HG03060 (cell line): ENCODE results near the gene GNA12.

Experiments
- ATAC-seq: cut with Tn5 transposase; IDR thresholded peaks from one replicate; pipeline ENCODE4 v1.9.1; 2021; ENCODE audit warnings: low read depth, moderate number of reproducible peaks; ENCODE audit not compliant: unreplicated experiment

Gene GNA12

GRCh38 chr7:2805213-2805944, 38.7 kb downstream of the GNA12 start:
- ATAC-seq, result no peak

DNA sequence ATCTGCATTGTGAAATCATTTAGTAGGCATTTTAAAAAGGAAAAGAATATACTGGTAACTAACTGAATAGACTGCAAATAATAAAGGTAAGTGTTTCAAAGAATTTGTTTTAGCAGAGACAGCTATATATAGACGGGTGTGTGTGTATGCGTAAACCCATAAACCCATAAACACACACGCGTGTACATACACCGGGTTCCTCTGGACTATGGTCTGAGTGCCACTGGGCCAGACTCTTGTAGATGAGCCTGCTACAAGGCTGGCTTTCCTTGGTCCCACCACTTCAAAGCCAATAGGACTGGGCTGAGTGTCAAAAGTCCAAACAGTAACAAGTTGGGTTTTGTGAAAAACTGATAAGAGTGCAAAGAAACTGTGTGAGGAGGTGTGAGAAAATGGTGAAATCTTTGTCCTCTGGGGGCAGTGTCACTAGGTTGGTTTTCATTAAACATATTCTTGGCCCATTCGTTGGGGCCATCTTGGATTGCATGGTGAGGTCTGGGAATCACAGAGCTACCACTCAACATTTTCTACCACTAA, 39.8 kb downstream of the GNA12 start:
- ATAC-seq, result no peak

- ATAC-seq, result no peak
Observed at GRCh38 chr7:2803755-2804154, 40.4 kb downstream of the GNA12 start.

- ATAC-seq, result no peak
Observed at GRCh38 chr7:2803342-2803692, 40.8 kb downstream of the GNA12 start.

DNA sequence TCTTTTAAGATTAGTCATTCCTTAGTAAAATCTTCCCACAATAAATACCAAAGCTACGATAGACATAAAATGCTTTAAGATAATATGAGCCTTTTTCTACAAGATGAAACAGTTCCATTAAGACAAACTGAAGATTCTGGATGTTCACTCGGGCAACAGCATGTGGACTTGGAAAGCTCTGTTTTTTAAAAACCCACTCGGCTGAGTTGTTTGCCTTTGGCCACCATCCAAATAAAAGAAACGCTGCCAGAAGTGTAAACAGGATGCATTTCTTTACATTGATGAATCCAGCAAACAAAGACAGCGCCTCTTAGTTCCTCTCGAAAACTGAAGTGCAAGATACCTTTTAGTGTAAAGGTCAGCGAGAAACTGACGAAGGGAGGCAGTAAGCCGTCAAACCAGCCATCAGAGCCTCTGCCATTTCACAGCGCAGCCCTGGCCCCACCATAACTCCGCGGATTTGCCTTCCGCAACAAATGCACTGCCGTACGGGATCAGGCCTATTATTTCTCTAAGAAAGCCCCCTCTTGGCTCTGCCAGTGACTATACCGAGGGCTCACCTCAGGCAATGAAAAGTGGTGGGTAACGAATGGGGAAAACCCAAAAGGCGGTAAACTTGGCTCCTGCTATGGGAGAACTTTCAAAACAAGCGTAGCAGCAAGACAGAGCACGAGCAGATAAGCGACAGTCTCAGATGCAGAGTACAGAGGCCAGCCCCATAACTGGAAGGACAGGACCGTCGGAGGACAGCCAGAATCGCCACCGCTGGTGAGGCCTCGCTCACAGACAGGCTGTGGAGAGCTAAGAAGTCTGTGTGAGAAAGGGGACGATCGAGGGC, 41.4 kb downstream of the GNA12 start:
- no peak for ATAC-seq

GRCh38 chr7:2802101-2802500, 42.0 kb downstream of the GNA12 start:
- ATAC-seq, result no peak

DNA sequence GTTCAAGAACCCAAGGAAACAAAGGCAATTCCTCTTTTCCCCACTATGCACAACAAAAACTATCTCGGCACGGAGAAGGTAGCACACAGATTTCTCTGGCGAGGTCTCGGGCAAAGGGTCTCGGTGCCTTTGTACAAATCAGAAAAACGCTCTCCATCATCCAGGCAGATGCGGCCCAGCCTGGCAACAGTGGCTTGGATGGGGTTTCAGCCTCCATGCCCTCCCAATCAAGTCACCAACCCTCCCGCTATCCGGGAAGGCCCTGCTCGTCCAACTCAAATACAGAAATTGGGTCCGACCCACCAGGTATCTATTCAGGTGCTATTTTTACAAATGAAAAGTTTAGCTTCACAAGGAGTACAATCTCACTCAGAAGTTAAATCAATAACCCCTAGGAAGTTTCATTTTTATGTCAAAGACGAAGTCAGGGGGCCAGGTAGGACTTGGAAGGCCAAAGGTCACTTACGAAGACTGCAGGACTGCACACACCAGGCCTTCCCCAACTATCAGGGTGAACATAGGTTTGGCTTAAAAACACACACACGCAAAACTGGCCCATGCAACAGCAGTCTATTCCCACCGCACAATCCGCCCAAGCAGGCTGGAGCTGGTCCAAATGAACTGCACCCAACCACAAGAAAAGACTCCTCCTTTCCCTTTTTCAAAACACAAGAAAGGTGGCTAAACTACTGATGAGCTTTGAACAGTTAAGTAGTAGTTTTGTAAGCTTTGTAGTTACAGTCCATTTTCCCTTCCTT, 43.0 kb downstream of the GNA12 start:
- ATAC-seq, result no peak

- no peak for ATAC-seq
Observed at GRCh38 chr7:2800220-2800930, 43.7 kb downstream of the GNA12 start.

- no peak for ATAC-seq
Observed at GRCh38 chr7:2799253-2799652, 44.9 kb downstream of the GNA12 start.

GRCh38 chr7:2798669-2799068, 45.4 kb downstream of the GNA12 start:
- no peak for ATAC-seq

DNA sequence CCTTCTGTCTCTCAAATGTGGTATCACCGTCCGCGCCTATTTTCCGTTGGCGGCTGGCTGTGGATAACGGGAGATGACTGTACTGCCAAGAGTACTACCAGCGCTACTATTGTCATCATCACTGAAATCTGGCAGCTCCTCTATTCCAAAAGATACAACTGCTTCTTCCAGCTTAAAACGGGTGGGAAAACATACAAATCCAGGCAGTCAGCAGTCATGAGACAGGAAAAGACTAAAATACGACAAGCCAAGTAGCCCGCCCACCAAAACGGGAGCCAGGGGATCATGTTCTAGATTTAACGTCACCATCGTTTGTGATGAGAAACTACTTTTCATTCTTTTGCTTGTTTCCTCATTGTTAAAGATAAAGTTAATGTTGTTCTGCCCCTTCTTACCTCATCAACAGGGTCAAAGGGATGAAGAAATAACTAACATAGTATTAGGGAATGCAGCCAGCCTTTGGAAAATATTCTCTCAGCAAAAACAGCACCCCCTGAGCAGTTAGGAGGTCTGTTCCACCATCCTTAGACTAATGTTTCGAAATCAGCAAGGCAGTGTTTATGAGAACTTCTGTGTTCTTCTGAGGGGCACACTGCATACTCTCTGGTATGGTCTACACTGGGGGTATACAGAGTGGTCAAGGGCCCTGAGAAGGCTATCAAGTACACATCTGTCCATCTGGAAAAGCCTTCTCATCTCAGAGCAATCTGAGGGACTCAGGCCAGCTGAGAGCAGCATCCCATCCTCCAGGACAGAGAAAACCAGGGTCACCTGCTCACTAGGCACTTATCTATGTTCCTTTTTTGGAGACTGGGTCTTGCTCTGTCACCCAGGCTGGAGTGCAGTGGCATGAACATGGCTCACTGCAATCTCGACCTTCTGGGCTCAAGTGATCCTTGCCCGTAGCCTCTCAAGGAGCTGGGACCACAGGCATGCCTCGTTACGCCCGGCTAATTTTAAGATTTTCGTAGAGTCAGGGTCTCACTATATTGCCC, 47.5 kb downstream of the GNA12 start:
- no peak for ATAC-seq

- no peak for ATAC-seq
Observed at GRCh38 chr7:2795906-2796305, 48.2 kb downstream of the GNA12 start.

DNA sequence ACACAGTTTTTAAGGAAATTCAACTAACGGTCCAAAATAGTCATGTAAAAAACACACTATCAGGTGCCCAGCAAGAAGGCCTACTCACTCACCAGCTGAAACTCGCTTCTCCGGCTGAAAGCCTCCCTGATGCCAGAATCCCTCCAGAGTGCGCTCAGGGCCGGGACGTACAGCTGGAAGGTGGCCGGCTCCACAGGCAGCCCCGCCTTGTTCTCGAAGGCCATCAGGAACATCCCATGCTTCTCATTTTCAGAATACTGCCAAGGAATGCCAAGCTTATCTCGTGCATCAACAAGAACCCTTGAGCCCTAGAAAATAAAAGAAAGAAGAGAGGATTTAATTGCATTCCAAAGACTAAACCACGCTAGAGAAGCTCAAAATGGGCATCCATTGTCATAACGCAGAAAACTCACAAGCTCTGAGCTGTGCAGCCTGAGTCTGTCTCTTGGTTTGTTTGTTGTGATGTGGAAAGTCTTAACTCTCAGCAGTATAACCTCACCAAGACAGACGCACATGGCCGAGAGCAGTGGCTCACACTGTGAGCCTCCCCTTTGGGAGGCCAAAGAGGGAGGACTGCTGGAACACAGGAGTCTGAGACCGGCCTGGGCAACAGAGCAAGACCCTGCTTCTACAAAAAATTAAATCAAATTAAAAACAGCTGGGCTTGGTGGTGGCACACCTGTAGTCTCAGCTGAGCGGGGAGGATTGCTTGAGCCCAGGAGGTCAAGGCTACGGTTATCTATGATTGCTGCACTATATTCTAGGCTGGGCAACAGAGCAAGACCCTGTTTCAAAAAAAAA, 49.1 kb downstream of the GNA12 start:
- ATAC-seq, result no peak

GRCh38 chr7:2792856-2793487, 51.1 kb downstream of the GNA12 start:
- no peak for ATAC-seq

DNA sequence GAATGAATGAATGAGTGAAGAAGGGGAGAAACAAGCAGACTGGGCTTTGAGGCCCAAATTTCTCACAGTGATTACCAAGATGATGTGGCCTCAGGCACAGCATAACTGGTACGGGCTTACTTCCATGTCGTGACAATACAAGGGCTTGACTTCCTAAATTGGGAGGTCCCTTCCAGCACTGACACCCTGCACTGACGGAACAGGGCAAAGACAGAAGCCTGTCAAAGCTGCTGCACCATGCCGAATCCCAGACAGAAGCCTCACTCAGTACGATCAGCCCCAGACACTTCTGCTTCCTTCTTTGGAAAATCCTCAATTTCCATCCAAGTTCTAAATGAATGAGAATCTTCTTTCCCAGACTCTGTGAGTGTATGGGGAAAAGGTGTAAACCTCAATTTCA, 51.9 kb downstream of the GNA12 start:
- ATAC-seq, result no peak

- no peak for ATAC-seq
Observed at GRCh38 chr7:2791390-2791789, 52.7 kb downstream of the GNA12 start.

GRCh38 chr7:2787251-2787951, 56.7 kb downstream of the GNA12 start:
- ATAC-seq, result no peak
